COR-L47 (cell line): Measurements from ENCODE around the gene CEBPE.

ENCODE experiments used
- DNase-seq: peaks from one replicate; lab custom pipeline; 2025; lab: John Stamatoyannopoulos, UW

Gene CEBPE

DNA sequence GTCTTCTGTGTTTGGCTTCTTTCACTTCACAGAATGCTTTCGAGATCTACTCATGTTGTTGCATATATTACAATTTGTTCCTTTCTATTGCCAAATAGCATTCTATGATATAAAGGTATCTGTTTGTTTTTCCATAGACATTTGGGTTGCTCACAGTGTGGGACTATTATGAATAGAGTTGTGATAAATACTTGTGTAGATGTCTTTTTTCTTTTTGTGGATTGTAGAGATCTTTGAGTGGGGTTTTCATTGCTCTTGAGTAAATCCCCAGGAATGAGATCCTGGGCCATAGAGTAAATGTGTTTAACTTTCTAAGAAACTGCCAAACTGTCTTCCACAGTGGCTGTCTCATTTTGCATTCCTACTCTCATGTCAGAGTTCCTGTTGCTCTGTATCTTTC lies 24.9 kb upstream of the CEBPE start:
- no peak for DNase-seq

GRCh38 chr14:23142826-23143225 lies 23.8 kb upstream of the CEBPE start:
- DNase-seq, result no peak

DNA sequence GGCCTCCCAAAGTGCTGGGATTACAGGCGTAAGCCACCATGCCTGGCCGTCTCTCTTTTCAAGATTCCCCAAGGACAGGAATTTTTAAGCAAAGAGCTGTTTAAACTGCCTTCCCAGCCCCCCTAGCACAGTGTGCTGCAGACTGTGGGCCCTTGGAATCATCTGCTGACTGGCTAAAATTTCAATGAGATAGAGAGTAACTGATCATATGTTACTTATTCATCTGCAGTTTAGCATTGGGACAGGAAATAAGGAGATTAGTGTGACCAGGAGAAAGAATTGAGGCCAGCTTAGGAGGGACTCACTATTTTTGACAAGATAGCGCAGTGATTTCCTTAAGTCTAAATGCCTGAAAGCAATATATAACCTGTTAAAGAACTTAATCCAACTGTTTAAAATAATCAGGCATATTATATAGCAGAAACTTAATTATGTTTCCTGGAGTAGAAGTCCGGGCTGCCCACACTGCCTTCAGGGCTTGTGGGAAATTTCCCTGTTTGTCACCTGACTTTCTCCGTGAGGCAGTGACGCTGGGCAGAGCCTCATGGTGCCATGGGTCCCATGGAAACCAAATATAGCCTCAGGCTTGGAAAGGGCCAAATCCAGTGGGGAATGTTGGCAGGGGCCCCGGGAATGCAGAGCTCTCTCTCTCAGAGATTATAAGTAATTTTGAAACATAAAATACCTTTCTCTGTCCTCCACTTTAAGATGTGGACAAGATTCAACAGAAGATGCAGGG lies 22.8 kb upstream of the CEBPE start:
- peak; percentile 54 for DNase-seq

DNA sequence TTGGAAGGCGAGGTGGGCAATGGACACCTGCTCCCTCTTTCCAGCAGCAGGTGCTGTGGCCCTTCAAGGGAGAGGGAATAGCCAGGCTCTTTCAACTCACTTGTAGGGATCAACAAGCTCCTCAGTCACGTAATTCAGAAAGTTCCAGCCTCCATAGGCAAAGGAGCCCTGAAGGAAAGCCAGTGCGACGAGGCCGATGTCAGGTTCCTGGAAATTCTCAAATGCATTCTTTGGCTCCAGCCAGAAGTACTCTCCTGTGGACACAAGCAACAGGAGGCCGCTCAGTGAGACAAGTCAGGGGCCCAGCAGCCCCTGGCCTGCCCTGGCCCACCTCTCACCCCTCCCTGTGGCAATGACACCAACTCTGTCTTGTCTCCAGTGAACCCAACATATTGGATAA lies 21.3 kb upstream of the CEBPE start:
- DNase-seq, result no peak

DNA sequence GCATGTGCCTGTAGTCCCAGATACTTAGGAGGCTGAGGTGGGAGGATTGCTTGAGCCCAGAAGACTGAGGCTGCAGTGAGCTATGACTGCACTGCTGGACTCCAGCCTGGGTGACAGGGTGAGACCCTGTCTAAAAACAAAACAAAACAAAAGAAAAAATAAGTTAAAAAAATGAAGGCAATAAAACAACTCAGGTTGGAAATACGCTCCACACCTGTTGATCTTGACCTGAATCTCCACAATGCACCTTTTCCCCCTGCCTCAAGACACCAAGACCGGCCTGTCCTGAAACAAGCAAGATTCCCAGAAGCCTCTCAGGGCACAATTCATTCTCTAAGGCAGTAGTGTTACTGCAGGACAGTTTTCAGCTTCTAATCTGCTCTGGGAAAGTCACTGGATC lies 20.8 kb upstream of the CEBPE start:
- DNase-seq, result no peak

DNA sequence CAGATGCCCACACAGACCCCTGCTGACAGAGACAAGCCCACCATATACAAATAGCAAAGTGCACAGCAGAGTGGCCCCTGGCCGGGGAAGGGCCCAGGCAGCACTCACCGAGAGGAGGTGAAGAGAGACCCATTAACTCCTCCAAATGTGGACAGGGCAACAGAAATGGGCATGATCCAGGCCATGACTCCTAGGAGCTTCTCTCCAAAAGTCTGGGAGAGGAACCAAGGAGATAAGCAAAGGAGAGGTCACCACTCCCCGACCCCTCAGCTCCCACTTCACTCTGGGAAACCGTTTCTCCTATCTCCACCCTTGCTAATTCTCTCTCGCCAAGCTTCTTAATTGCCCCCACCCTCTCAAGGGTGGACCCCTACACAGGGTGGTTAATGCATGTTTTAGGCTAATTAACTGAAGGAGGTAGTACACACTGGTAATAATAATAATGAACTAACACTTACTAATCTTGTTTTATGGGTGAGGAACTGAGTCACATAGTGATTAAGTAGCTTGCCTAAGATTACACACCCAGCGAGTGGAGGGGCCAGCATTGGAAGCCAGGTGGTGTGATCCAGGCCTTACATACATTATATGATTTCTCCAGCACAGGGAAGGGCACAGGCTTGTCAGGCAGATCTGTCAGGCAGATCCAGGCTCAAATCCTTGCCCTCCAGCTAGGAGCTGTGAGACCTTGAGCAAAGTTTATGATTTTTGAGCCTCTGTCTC lies 18.9 kb upstream of the CEBPE start:
- DNase-seq, result no peak

GRCh38 chr14:23137192-23137812 lies 18.2 kb upstream of the CEBPE start:
- DNase-seq, result no peak

GRCh38 chr14:23136566-23137133 lies 17.6 kb upstream of the CEBPE start:
- no peak for DNase-seq

DNA sequence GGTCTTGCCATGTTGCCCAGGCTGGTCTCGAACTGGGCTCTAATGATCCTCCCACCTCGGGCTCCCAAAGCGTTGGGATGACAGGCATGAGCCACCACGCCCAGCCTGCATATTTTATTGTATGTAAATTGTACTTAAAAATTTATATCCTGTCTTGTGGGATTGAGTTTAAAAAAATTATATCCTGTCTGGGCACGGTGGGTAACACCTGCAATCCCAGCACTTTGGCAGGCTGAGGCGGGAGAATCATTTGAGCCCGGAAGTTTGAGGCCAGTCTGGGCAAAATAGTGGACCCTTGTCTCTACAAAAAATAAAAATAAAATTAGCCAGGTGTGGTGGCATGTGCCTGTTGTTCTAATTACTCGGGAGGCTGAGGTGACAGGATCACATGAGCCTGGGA lies 13.9 kb upstream of the CEBPE start:
- no peak for DNase-seq

DNA sequence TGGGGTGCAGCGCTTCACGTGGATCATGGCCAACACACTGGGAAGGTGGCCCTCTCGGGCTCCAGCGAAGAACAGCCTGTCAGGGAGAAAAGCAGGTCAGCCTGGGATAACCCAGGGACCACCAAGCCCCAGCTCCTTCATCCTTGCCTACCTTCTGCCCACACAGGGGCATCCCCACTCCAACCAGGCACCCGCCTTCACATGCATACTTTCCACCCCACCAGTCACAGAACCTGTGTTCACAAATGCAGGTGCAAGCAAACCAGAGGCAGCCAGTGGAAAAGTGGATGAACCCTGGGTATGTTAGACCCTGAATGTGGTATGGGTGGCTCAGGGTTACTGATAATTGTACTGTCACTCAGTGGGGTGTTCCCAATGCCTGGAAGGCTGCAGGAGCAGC lies 12.4 kb upstream of the CEBPE start:
- DNase-seq, result no peak

DNA sequence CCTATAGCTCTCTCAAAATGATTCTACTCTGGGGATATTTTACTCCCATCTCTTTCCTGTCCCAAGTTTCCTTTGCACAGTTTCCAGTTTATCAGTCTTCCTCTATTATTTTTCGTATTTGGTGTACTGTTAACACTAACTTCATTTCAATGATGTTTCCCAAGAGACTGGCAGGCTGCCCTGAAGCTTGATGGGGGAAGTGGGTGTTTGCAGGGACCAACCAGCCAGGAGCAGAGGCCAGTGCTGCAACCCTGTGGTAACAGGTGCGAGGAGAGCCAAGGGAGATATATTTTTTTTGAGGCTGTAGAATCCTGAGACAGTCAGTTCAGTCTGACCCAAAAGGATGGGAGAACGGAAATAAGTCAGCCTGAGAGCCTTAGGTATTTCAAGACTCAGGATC lies 11.8 kb upstream of the CEBPE start:
- no peak for DNase-seq

GRCh38 chr14:23129759-23130316 lies 10.8 kb upstream of the CEBPE start:
- no peak for DNase-seq

DNA sequence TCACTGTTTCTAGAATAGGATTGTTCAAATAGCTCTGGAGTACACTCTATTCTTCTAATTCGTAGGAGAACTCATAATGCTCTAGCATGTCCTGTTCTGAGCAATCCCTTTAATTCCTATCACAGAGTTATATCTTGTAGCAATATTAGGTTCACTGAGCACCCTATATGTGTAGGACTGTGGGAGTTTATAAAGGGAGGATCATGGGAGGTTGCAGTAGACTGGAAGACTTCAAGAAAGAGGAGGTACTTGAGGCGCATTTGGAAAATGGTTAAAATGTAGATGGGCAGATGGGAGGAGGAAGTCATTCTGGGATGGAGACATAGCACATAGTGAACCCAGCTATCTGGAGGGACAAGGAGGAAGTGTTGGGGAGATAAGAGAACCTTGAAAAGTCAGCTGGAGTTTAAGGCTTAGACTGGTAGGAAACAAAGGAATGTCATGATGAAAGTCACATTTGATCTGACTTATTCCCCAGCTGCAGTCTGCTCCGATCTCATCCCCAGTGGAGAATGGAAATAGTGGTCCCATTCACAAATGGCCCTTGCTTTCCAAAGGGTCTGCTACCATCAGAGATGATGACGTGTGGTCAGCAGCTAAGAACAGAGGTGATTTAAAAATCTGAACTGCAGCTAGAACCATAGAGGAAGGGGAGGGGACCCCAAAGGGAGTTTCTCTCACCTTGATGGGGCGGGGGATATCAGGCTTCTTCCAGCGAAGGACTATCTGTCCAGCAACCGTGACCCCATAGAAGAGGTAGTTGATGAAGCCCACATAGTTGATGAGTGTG lies 10.1 kb upstream of the CEBPE start:
- no peak for DNase-seq

GRCh38 chr14:23127861-23128260 lies 8.8 kb upstream of the CEBPE start:
- no peak for DNase-seq

GRCh38 chr14:23126548-23127278 lies 7.7 kb upstream of the CEBPE start:
- no peak for DNase-seq

- DNase-seq, result no peak
Measured at GRCh38 chr14:23125933-23126524, 7.0 kb upstream of the CEBPE start.

DNA sequence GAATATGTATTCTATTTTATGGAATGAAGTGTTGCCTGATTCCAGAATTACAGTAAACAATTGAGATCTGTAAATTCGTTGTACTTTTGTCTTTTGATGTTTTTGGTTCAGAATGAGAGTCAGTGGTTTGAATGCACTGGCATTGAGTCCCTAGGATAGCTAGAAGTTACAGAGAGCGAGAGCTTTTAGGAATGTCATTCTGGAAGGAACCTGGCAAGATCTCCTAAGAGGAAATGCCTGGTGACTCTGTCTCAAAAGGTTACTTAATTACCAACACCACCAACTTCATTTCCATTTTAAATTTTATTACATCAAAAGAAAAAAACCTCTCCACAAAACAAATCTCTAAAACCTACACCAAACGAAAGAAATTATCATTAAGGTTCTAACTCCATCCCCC lies 6.0 kb upstream of the CEBPE start:
- no peak for DNase-seq

GRCh38 chr14:23124337-23124954 lies 5.4 kb upstream of the CEBPE start:
- DNase-seq, result no peak

DNA sequence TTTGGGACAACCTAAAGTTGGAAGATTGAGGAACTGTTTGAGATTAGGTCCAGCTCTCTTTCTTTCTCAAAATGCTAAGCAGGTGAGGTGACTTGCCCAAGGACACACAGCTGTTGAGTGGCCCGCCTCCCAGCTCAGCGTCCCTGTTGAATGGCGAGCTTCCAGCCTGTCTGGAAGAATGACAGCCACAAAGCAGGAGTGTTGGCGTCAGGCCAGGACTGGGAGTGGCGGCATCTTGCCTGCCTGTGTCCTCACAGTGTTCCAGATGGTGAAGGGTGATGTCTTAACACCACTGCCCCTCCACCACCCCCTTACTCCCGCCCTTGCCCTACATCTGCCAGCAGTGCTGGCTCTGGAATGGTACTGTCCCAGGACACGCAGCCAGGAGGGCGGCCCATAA lies 4.4 kb upstream of the CEBPE start:
- peak; percentile 55 for DNase-seq

DNA sequence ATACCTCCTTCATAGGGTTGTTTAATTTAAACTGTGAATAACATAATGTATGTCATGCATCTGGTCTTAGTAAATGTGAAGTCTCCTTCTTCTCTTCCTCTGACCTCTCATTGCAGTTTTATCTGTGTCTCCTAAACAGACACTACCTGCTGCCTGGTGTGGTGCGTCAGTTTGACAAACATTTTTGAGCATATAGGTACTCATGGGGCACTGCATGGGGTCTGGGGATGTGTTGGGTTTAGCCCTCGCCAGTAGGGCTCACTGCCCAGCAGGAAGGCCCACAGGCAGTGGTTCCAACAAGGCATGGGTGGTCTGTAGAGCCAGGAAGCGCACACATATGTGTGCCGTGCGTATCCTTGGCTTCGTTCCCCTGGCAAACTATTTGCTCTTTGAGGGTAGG lies 3.0 kb upstream of the CEBPE start:
- no peak for DNase-seq
